CD4-positive, alpha-beta T cell treated with Interleukin-6 at 100 ng/mL for 8 hours (primary cell): ENCODE measurements around the gene ELL2.

Source experiments
- DNase-seq: peaks from one replicate; pipeline ENCODE4 v3.0.0-alpha.2; 2020; ENCODE audit warnings: mixed read lengths, low spot score

Gene ELL2

DNA sequence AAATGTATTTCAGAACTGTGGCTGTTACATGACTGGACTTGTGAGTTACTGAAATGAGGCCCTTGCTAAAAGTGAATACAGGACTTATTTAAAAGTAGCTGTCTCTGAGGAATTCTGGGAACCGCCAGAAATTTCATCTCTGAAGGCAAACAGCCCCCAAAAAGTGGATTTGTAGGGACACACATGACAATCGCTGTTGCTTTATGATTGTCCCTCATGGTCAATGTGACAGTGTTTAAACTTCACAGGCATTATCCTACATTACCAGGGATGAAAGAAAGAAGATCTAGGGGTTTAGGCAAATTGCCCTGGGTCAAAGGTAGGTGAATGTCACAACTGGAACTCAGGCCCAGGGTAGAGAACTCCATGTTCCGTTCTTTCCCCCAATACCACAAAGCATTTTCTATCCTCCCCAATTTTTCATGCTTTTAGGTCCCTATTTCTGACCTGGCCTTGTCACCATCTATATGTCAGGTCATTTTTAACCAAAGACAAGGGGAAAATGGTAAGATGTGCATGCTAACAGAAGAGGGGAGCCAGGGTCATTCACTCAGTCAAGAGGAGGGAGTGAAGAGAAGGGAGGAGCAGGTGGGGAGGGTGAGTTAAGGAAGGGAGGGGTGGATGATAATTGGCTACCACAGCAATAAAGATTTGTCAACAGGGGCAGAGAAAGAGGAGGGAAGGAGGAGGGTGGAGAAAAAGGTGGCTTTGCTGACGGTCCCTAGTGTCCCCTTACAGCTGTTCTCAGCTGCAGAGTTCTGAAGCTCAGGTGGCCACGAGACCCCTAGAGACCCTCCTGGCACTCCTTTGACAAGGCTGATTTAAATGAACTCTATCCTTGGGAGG is 81.3 kb downstream of the ELL2 start:
- no peak for DNase-seq

DNA sequence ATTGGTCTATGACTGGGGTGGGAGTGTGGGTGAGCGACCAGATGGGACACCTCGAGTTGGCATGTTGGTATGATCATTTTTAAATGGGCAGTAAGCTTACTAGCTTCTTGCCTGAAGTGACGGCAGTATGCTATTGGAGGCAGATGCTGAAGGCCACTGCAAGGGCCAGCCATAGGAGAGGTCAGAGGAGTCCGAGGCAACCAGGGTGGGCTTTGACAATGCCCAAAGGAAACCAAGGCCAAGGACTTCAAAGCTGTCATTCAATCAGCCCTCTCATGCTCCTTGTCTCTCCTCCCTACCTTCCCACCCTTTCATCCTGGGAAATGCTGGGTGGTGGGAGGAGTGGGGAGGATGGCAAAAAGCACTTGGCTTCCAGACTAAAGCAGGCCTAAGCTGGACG is 82.0 kb downstream of the ELL2 start:
- DNase-seq, result no peak

DNA sequence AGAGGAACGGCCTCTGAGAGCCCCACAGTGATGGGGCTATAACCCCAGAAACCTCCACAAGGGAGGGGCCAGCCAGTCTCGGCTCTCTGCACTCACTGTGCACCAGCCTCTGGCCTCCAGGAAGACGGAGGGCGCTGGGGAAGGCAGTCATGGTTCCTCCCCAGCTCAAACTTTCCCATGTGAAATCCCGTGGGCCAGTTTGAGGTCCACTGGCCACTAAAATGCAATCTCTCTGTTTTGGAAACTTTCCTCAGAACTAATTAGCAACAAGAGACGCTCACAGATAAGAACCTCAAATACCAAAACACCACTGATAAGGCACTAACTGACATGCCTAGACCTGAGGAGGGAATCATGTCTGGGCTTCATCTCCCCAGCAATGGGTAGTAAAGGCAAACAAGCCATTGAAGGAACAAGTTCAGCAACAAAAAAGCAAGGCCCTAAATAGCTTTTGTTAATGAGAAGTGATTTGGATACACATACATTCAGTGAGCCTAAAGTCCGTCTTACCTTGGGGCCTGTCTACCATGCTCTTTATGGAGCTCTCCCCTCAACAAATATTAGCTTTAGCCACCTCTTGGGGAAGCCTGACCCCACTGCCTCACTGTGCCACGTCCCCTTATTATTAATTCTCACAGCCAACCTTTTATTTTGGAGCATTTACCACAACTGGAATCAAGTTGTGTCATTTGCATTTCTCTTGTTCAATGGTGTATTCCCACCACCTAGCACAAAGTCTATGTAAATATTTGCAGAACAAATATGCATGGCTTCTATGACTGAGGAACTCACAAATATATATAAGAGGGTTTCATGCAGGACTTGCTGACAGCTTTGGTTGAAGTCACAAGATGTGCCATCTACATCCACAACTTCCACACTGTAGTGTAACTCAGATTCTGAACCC is 83.0 kb downstream of the ELL2 start:
- DNase-seq, result no peak

DNA sequence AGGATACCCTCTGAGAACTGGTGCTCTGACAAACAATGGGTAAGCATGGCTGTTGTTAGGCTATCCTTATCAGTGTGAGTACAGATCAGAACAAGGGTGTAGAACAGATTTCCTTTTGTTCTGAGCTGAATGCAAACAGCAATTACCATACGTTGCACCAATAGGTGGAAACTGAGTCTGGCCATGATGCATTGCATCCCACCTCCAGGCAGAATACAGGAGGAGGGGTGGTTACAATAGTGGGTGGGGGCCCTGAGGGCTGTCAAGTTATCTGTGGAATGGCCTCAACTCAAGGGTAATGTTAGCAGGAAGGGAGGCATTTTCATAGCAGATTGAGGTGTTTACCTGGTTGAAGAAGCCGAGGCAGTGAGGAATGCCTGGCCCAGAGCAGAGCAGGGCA is 84.9 kb downstream of the ELL2 start:
- no peak for DNase-seq

DNA sequence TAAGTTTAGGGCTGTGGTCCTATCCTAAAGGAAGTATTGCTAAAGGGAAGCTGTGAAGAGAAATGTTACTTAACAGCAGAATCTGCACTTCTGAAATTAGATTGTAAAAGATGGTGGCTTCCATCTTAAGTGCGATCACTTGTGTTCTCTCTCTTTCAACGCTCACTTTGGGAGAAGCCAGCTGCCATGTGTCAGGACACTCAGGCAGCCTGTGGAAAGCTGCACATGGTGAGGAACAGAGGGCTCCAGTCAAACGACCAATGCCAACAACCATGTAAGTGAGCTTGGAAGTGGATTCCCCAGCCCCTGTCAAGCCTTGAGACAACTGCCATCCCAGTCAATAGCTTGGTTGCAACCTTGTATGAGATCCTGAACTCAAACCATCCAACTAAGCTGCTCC is 87.4 kb downstream of the ELL2 start:
- DNase-seq, result no peak

DNA sequence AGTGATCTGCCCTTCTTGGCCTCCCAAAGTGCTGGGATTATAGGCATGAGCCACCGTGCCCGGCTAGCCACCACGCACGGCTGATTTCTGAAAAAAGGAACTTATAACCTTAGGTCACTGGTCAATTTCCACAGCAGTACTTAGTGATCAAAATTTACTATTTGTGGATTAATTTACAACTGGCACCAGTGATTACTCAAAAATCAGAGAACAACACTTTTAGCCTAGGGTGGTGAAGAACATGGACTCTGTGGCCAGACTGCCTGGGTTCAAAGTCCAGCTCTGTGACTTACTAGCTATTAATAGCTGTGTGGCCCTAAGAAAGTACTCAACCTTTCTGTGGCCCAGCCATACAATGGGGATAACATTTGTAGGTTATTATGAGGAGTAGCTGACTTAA is 88.3 kb downstream of the ELL2 start:
- DNase-seq, result no peak

DNA sequence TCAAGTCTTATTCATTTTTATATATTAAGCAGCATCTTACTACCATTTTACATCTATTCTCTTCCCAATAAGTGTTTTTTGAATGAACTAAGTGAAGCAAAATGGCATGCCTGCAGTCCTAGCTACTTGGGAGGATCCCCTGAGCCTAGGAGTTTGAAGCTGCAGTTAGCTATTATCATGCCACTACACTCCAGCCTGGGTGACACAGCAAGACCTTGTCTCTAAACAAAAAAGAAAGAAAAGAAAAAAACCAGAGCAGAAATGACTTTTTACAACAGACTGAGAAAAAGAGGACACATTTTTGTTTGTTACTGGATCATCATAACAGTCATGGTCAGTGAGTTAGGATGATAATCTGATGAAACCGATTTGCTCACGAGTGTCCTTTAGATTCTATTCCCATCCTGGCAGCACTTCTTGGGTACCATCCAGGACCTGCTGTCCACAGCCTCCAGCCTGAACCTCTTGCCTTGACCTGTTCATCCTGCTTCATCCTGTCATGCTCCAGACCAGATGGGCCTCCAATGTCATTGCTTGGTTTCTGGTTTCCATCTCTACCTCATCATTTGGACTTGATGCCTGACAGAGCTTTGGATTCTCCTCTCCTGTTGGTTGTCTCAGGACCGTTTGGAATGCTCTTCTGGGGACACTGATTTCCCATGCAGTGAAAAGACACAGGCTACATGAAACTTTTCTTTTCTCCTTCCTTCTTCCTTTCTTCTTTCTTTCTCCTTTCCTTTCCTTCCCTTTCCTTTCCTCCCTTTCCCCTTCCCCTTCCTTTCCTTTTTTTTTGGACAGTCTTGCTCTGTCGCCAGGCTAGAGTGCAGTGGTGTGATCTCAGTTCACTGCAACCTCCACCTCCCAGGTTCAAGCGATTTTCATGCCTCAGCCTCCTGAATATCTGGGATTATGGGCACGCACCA is 89.0 kb downstream of the ELL2 start:
- DNase-seq, result no peak

DNA sequence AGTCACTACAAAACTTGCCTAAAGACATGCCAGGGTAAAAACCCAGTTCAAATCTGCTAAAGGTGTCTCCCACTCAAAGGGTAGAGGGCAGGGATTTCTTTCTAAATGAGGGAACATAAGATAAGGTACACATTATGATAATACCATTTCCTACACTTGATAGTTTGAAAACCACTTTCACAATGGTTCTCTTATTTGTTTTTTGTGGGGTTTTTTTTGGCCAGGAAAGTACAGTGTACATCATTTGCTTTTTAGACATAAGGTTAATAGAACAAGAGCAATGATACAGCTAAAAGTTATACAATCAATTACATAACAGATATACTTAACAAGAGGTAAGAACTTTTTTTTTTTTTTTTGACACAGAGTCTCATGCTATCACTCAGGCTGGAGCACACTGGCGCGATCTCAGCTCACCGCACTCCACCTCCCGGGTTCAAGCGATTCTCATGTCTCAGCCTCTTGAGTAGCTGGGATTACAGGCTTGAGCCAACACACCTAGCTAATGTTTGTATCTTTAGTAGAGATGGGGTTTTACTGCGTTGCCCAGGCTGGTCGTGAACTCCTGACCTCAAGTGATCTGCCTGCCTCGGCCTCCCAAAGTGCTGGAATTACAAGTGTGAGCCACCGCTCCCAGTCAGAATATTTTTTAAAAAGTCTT is 90.4 kb downstream of the ELL2 start:
- DNase-seq, result no peak

DNA sequence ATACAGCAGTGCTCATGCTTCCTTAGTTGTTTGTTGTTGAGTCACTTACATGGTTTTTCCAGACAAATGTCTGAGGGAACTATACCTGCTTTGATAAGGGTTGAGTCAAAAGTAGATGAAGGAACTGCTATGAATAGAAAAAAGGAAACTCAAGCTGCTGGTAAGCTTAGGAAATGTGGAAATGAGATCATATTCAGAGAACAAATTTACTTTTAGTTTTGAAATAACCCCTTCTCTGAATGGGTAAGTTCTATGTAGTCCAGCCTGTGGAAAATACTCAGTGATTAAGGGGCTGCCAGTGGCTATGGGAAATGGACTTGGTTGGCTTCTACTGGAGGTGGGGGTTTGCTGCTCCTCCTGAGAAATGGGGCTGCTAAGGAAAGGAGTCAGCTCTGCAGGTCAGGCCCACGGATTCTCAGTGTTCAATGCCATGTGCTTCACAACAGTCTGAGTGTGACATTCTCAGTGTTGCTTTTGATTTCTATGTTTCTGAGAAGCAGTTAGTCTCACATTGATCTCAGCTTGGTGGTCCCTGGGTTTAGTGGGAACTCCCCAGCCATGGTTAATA is 91.5 kb downstream of the ELL2 start:
- no peak for DNase-seq

DNA sequence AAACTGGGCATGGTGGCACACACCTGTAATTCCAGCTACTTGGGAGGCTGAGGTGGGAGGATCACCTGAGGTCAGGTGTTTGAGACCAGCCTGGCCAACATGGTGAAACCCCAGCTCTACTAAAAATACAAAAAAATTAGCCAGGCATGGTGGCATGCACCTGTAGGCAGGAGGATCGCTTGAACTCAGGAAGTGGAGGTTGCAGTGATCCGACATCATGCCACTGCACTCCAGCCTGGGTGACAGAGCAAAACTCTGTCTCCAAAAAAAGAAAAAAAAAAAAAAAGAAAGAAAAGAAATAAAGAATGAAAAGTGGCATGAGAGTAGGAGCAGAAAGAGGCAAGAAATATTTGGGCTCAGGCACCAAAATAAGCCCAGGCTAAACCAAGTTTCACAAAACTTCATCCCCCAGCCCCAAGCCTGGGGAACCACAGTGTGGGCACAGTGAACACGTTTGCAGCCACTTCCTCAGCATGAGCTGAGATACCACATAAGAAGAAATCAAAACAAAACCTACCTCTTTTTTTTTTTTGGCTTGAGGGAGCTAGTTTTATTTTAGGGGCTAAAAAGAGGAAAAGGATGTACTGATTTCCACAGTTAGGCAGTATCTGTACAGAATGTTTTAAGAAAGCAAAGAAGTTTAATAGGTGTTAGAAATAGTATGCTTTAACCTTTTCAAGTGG is 92.3 kb downstream of the ELL2 start:
- peak; percentile 63 for DNase-seq

DNA sequence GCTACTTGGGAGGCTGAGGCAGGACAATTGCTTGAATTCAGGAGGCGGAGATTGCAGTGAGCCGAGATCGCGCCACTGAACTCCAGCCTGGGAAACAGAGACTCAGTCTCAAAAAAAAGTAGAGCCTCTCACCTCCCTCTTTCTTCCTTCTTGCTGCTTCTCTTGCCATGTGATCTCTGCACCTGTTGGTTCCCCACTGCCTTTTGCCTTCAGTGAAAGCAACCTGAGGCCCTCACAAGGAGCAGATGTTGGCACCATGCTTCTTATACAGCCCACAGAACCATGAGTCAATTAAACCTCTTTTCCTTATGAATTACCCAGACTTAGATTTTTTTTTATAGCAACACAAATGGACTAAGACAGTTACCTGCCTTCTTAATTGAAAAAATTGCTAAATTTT is 93.5 kb downstream of the ELL2 start:
- DNase-seq, result no peak

DNA sequence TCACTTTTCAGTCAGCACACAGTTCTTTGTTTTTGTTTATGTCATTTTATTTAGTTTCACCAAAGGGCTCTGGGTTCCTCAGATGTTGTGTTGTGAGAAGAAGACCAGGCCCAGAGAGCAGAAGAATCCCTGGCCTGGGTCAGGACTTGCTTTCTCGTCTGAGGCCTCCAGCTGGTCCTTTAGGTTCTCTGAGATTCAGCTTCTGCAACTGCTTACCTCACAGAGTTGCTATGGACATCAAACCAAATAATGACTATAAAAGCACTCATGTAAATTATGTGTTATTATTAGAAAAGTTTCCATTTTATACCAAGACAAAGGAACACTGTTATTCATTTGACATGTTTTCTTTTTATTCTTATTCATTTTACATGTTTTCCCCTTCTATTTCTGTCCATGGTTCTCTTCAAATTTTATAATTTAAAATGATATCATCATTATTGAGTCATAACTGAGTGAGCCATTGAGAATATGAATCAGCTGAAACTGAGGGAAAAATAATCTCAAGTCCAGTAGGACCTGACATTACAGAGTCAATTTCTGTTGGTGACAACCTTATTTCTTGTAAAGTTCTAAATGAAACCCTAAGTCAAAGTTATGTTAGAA is 95.1 kb downstream of the ELL2 start:
- DNase-seq, result no peak

DNA sequence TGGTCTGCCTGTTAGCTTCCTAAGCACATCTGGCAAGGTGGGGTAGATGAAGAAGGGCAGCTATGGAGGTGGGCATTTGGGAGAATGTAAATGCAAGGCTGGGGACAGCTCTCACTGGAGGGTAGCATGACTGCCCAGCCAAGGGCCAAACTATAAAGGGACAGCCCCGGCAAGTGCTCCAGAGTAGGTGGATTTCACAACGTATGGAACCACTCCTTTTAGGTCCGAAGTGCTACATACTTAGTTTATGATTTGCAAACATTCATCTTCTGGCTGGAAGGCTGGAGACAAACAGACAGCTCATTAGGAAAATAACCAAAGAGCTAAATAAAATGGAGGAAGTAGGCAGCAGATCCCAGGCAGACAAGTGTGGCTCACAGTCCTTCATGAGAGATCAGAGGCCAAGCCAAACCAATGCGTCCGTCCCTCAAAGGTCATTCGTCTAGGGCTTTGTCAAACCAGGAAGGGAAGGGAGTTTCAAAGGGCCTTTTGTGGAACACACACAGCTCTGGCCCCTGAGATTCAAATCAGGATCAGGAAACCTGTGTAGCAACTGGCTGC is 96.6 kb downstream of the ELL2 start:
- no peak for DNase-seq

DNA sequence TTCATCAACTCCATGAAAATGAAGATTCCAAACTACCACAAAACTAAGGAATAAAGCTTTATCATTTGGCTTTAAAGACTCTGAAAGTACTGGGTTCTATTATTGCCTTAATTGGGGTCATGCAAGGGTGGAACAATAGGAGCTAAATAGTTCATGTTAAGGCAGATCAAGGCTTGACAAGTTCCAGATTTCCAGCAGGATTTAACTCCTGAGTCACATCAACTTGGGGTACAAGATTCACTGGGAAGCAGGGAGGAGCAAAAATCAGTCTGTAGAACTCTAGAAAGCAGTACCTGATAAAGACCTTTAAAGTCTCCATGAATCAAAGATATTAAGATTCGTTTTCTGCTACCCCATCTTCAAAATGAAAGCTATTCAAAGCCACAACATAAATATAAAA is 97.2 kb downstream of the ELL2 start:
- DNase-seq, result no peak

DNA sequence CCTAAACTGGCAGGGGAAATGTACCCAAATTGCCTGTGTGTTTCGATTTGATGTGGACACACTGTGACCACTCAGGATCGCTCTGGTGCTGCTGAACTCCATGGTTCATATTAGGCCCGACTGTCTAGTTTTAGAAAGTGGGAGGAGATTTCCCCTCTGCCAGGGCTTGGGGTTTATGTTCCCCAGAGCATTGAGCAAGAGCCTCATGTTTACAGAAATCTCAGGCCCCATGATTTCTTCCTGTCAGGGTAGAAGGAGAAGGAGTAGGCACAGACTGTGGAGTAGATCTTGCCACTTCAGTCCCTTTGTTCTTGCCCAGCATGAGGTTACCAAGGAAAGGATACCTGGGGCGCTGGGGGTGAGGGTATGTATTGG is 98.3 kb downstream of the ELL2 start:
- DNase-seq, result no peak

DNA sequence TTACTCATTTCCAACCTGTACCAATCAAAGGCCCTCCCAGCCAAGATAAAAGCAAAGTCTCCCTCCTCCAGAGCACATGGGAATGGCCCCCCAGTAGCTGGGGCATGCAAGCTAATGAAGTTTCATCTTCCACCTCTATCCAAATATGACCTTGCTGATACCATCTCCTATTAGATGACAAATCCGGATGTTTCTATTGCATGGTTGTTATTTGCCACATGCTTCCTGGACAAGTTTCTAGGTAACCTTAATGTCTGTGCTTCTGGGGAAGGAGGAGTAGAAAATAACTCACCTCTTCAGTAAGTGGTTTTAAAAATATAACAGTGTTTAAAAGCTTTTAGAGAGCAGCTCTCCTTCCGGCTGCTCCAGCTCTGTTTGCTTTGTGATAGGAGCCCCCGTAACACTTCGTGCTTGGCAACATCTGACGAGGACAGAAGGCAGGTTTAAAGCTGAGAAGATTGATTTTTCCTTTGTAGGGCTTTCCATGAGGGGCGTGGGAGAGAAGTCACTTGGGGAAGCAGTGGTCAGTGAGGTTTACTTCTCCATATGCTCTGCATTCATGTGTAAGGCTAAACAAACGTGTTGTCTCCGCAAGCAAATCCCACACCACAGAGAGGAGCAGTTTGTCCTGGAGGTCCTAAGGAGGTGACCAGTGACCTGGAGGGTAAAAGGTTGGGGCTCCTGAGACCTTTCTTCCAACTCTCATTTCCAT is 98.8 kb downstream of the ELL2 start:
- no peak for DNase-seq

DNA sequence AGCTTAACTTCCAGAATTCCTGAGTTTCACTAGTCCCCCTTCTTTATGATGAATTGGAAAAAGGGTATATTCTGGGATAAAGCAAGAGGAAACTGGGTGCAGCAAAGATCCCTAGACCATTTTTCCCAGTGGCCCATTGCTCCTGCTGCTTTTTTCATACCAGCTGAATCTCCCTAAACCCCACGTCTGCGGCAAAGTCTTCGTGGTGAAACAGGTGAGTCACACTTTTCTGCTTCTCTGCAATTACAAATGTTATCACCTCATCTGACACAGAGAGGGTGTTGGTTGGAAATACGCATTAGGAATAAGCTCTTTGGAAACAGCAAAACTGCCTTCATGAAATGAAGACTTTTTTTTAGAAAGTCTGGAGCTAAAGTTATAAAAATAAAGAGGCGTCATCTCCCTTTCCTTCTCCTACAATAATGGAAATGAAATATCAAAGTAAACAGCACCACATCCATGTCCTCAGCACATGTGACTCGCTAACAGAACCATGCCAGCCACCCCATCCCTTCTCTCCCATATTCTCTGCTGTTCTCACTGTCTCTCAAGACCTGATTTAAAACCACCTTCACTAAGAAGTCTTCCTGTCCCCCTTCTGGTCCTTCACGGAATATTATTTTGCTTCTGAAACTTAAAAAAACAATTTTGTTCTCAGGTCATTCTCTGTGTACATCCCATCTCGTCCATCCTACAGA is 99.6 kb downstream of the ELL2 start:
- no peak for DNase-seq

DNA sequence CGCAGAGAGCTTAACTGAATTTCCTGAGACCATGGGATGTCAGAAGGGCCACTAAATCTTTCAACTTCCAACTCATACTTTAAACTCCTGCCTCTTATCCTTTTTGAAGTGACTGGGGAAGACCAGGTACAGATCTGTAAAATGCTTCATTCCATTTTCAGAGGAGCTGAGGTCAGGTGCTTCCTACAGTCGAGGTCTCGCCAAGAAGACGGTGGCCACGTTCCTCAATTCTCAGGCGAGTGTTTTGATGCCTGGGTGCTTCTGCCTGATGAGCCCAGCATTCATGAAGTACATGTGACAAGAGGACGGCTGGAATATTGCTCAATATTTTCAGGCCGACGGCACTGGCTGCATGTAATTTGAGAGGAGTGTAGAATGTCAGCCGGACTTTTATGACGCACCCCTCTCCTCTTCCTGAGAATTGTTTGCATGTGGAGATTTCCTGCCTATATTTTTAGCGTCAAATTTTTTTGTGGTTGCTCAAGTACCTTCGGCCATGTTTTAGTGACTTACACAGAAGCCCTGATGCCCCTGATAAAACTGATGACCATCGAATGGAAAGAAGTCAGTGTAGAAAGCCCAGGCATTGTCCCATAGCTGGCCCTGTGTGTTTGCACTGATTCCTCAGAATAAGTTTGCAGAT is 100.3 kb downstream of the ELL2 start:
- no peak for DNase-seq
